ENCODE results near the gene DUSP3. TPM values are rescaled to one million over a fixed set of nuclear protein-coding genes. Genes with fewer than 3 reads are reported as not detected.
A peak's percentile ranks its signal among the peaks of the same experiment; 100 is the strongest.

Gene DUSP3
- total RNA-seq, 1 experiment from 2014 or later: 80.3 TPM

DNA sequence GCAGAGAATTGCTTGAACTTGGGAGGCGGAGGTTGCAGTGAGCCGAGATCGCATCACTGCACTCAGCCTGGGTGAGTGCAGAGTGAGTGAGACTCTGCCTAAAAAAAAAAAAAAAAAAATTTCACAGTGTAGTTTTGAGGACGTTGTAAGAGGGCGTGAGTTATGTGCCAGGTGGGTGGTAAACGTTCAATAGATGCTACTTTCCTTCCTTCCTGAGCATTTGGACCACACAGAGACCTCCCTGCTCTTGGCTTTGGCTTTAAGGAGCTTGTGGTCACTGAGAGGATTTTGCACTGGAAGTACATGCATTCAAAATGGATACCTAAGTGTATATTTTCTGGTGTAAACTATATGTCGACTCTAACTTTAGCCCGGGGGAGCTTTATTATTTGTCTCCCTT is 50.7 kb downstream of the DUSP3 start:
- no peak overlapping the region for H3K27ac Mint-ChIP-seq (ENCODE audit: unreplicated experiment)
- BruUV-seq (replicated peaks): no TSS peak
- intact Hi-C loops (cut with micrococcal nuclease; ENCODE audit: unreplicated experiment): no loop called here
- H3K9me3 Mint-ChIP-seq (ENCODE audit: low read depth, unreplicated experiment): peaks cover 2% of the 10 kb centered on the region
- peaks cover 7% of the 10 kb centered on the region for H3K4me1 Mint-ChIP-seq (ENCODE audit: low read depth, unreplicated experiment)
- TF ChIP-seq, protein P1, sequence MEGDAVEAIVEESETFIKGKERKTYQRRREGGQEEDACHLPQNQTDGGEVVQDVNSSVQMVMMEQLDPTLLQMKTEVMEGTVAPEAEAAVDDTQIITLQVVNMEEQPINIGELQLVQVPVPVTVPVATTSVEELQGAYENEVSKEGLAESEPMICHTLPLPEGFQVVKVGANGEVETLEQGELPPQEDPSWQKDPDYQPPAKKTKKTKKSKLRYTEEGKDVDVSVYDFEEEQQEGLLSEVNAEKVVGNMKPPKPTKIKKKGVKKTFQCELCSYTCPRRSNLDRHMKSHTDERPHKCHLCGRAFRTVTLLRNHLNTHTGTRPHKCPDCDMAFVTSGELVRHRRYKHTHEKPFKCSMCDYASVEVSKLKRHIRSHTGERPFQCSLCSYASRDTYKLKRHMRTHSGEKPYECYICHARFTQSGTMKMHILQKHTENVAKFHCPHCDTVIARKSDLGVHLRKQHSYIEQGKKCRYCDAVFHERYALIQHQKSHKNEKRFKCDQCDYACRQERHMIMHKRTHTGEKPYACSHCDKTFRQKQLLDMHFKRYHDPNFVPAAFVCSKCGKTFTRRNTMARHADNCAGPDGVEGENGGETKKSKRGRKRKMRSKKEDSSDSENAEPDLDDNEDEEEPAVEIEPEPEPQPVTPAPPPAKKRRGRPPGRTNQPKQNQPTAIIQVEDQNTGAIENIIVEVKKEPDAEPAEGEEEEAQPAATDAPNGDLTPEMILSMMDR (IDR thresholded peaks at IDR 0.05; ENCODE audit: unreplicated experiment): no peak
- no peak overlapping the region for H3K4me3 Mint-ChIP-seq (ENCODE audit: low read depth, unreplicated experiment)
- DNase-seq: no peak
- CTCF ChIA-PET: interaction anchor here (0.7 to 1.3 kb wide), 2 partner anchors 25 to 101 kb away, joined by 3 to 9 read pairs; no protein-coding TSS in a partner anchor
- H3K36me3 Mint-ChIP-seq (ENCODE audit: insufficient read depth, unreplicated experiment): no peaks in the 10 kb centered on the region
- peaks cover 16% of the 10 kb centered on the region for H3K27me3 Mint-ChIP-seq (ENCODE audit: unreplicated experiment)

DNA sequence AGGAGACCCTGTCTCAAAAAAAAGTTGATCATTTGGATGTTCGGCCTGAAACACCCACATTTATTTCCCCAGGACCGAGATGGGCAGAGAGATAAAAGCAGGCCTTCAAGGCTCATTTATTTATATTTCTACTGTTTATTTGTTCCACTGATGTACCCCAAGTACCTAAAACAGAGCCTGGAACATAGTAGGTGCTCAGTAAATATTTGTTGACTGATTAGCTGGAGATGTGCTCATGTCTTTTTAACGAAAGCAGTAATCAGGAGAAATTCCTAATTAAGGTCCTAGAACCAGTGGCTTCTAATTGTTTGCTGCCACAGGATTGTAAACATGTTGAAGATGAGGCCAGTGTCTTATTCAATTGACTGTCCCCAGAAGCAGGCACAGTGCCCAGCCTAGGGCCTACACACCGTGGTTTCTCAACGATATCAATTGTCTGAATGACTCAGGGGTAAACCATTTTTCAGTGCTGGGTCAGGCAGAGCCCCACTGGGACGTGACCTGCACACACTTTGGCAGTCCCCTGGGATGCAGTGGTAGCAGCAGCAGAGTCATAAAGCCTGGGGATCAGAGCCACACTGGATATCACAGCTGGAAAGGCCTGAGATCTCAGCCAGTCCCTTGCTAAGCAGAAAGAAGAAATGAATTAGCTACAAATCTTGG is 54.9 kb downstream of the DUSP3 start:
- TF ChIP-seq, protein P1 (IDR thresholded peaks at IDR 0.05; ENCODE audit: unreplicated experiment): no peak
- H3K4me1 Mint-ChIP-seq (ENCODE audit: low read depth, unreplicated experiment): peaks cover 17% of the 10 kb centered on the region
- H3K36me3 Mint-ChIP-seq (ENCODE audit: insufficient read depth, unreplicated experiment): peaks cover 18% of the 10 kb centered on the region
- no peak overlapping the region for H3K27ac Mint-ChIP-seq (ENCODE audit: unreplicated experiment)
- CTCF ChIA-PET: no interaction called here
- peaks cover 16% of the 10 kb centered on the region for H3K27me3 Mint-ChIP-seq (ENCODE audit: unreplicated experiment)
- DNase-seq: peak; percentile 13
- BruUV-seq (replicated peaks): no TSS peak
- no peak overlapping the region for H3K4me3 Mint-ChIP-seq (ENCODE audit: low read depth, unreplicated experiment)
- peaks cover 3% of the 10 kb centered on the region for H3K9me3 Mint-ChIP-seq (ENCODE audit: low read depth, unreplicated experiment)
- intact Hi-C loops (cut with micrococcal nuclease; ENCODE audit: unreplicated experiment): no loop called here

DNA sequence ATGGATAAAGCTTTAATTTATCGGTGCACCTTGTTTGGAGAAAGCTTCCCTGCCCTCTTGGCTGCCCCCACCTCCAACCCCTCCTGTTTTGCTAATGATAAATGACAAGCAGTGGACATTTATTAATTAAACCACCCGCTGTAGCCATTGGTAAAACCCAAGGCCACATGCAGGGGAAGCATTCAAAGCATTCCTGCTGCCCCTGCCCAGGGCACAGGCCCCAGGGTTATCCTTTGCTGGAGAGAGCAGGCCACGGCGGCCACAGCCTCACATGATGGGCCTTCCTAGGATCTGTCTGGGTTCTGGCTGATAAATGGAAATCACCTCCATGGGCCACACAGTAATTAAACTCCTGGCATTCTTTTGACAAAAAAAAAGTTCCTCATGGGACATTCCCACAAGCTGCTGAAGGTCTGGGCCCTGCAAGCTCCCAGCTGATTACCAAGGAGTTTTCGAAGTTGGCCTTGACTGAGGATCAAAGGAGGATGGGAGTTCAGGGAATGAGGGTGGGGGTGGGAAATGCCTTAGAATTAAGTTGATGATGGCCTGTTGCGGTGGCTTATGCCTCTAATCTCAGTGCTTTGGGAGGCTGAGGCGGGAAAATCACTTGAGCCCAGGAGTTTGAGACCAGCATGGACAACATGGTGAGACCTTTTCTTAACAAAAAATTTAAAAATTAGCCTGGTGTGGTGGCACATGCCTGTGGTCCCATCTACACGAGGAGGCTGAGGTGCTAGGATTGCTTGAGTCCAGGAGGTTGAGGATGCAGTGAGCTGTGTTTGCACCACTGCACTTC is 55.7 kb downstream of the DUSP3 start:
- Mint-ChIP-seq H3K27me3 (ENCODE audit: unreplicated experiment) (peaks cover 24% of the 10 kb centered on the region), H3K27ac (ENCODE audit: unreplicated experiment) (no peak overlapping the region), H3K36me3 (ENCODE audit: insufficient read depth, unreplicated experiment) (peaks cover 18% of the 10 kb centered on the region), H3K4me3 (ENCODE audit: low read depth, unreplicated experiment) (no peak overlapping the region), H3K4me1 (ENCODE audit: low read depth, unreplicated experiment) (peaks cover 17% of the 10 kb centered on the region), H3K9me3 (ENCODE audit: low read depth, unreplicated experiment) (peaks cover 3% of the 10 kb centered on the region)
- intact Hi-C loops (cut with micrococcal nuclease; ENCODE audit: unreplicated experiment): no loop called here
- CTCF ChIA-PET: interaction anchor here (0.6 kb wide), 2 partner anchors 140 to 329 kb away, joined by 5 read pairs; no protein-coding TSS in a partner anchor
- TF ChIP-seq, protein P1 (IDR thresholded peaks at IDR 0.05; ENCODE audit: unreplicated experiment): no peak
- no TSS peak for BruUV-seq (replicated peaks)
- DNase-seq: no peak

DNA sequence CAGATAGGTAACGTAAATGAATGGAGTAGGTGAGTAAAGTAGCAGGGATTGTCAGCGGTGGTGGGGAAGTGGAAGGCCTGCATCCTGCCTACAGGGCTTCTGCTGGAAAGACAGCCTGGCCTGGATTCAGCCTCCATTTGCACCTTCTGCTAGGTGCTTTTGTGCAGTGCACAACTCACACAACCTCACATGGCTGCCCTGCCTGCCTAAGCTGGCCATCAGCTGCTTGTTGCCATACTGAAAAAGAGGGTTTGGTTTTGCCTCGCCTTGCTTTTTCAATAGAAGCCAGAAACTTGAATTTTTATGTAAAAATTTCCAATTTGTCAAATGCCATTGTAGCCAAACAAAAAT is 56.5 kb downstream of the DUSP3 start:
- CTCF ChIA-PET: no interaction called here
- no peak overlapping the region for H3K27ac Mint-ChIP-seq (ENCODE audit: unreplicated experiment)
- peaks cover 3% of the 10 kb centered on the region for H3K9me3 Mint-ChIP-seq (ENCODE audit: low read depth, unreplicated experiment)
- TF ChIP-seq, protein P1 (IDR thresholded peaks at IDR 0.05; ENCODE audit: unreplicated experiment): no peak
- peaks cover 17% of the 10 kb centered on the region for H3K4me1 Mint-ChIP-seq (ENCODE audit: low read depth, unreplicated experiment)
- intact Hi-C loops (cut with micrococcal nuclease; ENCODE audit: unreplicated experiment): no loop called here
- no peak for DNase-seq
- no TSS peak for BruUV-seq (replicated peaks)
- peaks cover 32% of the 10 kb centered on the region for H3K27me3 Mint-ChIP-seq (ENCODE audit: unreplicated experiment)
- H3K4me3 Mint-ChIP-seq (ENCODE audit: low read depth, unreplicated experiment): no peak overlapping the region
- peaks cover 18% of the 10 kb centered on the region for H3K36me3 Mint-ChIP-seq (ENCODE audit: insufficient read depth, unreplicated experiment)
